Muscle of leg (tissue), 11 donors: ENCODE data around the gene AGT. TPM values are rescaled to one million over a fixed set of nuclear protein-coding genes. Genes with fewer than 3 reads are reported as not detected.
A peak's percentile ranks its signal among the peaks of the same experiment; 100 is the strongest.
"Not testable (repeated sequence)": the region's sequence is repeated elsewhere in the genome, so short reads cannot be mapped to it uniquely, and the experiment has no call there.

Experiments used
- DNase-seq: peaks from one replicate; pipeline ENCODE4 v3.0.0; 2013
- H3K27ac ChIP-seq: one replicate; pipeline ENCODE4 v1.5.1; 2013; ENCODE audit warnings: mild to moderate bottlenecking, low read length, control low read depth
- H3K27me3 ChIP-seq: one replicate; pipeline ENCODE4 v1.6.1; 2013; ENCODE audit warnings: low read length; ENCODE audit not compliant: control insufficient read depth, insufficient read depth
- H3K36me3 ChIP-seq: one replicate; pipeline ENCODE4 v1.6.1; 2013; ENCODE audit warnings: low read length; ENCODE audit not compliant: control insufficient read depth, insufficient read depth
- H3K4me1 ChIP-seq: one replicate; pipeline ENCODE4 v1.6.1; 2013; ENCODE audit warnings: low read length; ENCODE audit not compliant: control insufficient read depth, insufficient read depth
- H3K4me3 ChIP-seq: one replicate; pipeline ENCODE4 v1.5.1; 2013; ENCODE audit warnings: low read length, control low read depth
- H3K9me3 ChIP-seq: replicated peaks from 2 replicates; pipeline ENCODE4 v1.6.1; 2013; ENCODE audit warnings: low read depth, low read length; ENCODE audit not compliant: control insufficient read depth
- WGBS: methylation state at CpG from one replicate; pipeline ENCODE4 v1.1.5; 2013; ENCODE audit warnings: missing lambda C conversion rate; ENCODE audit not compliant: insufficient coverage; 5-methylcytosine and 5-hydroxymethylcytosine counted together
- polyA plus RNA-seq, 8 donors: library from polyadenylated mRNA; unstranded; fragments of 120-200 nt; gene quantifications; one replicate each; pipeline versions ENCODE4 v1.2.1 to v1.2.3, GENCODE V29; 2013; ENCODE audit warnings: inconsistent platforms in 1 of 8, low replicate concordance in 1 of 8; ENCODE audit not compliant: insufficient read length in 8 of 8, insufficient read depth in 1 of 8
- total RNA-seq: library from RNA; stranded (reverse); fragments of 120-200 nt; gene quantifications from one replicate; pipeline ENCODE4 v1.2.4, GENCODE V29; 2013

Gene AGT
- total and polyA plus RNA-seq, 9 donors: 7.2 to 15.7 (median 8.7) TPM

- not testable (repeated sequence) for DNase-seq, H3K36me3 ChIP-seq, H3K27ac ChIP-seq, H3K4me3 ChIP-seq, H3K27me3 ChIP-seq, H3K4me1 ChIP-seq, H3K9me3 ChIP-seq
- WGBS: 100% methylated on average over 1 of the region's 3 CpGs
Observed at GRCh38 chr1:230721849-230722522, 8.1 kb upstream of the AGT start.

- H3K27ac ChIP-seq: no peak overlapping the region
- no peaks in the 10 kb centered on the region for H3K27me3 ChIP-seq
- no CpG with 5 or more reads among the region's 1 CpG for WGBS
Observed at GRCh38 chr1:230717251-230717650, 3.3 kb upstream of the AGT start.

GRCh38 chr1:230716453-230716852, 2.5 kb upstream of the AGT start:
- not testable (repeated sequence) for H3K4me3 ChIP-seq, H3K36me3 ChIP-seq, H3K27me3 ChIP-seq, DNase-seq, H3K9me3 ChIP-seq, H3K27ac ChIP-seq
- peaks cover 25% of the 10 kb centered on the region for H3K4me1 ChIP-seq
- 83% methylated on average over 2 of the region's 3 CpGs for WGBS

More at GRCh38 chr1:230717251-230717650, 3.3 kb upstream of the AGT start:
- no peak for DNase-seq
- H3K4me1 ChIP-seq: peaks cover 23% of the 10 kb centered on the region
- peaks cover 3% of the 10 kb centered on the region for H3K9me3 ChIP-seq
- no peak overlapping the region for H3K4me3 ChIP-seq
- H3K36me3 ChIP-seq: no peaks in the 10 kb centered on the region

GRCh38 chr1:230715510-230715909, 1.6 kb upstream of the AGT start:
- Histone ChIP-seq H3K27me3 (no peaks in the 10 kb centered on the region), H3K4me3 (no peak overlapping the region), H3K9me3 (no peaks in the 10 kb centered on the region), H3K36me3 (no peaks in the 10 kb centered on the region), H3K4me1 (peaks cover 29% of the 10 kb centered on the region), H3K27ac (no peak overlapping the region)
- WGBS: 94% methylated on average over 2 of the region's 3 CpGs
- no peak for DNase-seq

- Histone ChIP-seq H3K4me1 (peaks cover 38% of the 10 kb centered on the region), H3K27ac (peak overlapping the region; percentile 87), H3K4me3 (peak overlapping the region; percentile 28), H3K36me3 (peaks cover 6% of the 10 kb centered on the region), H3K9me3 (no peaks in the 10 kb centered on the region), H3K27me3 (no peaks in the 10 kb centered on the region)
- WGBS: 62% methylated on average over 6 of the region's 8 CpGs
- no peak for DNase-seq
Observed at GRCh38 chr1:230713547-230713914, 391 bp downstream of the AGT start.

GRCh38 chr1:230713138-230713537, 784 bp downstream of the AGT start:
- Histone ChIP-seq H3K4me3 (no peak overlapping the region), H3K27ac (peak overlapping the region; percentile 87), H3K4me1 (peaks cover 38% of the 10 kb centered on the region), H3K36me3 (peaks cover 6% of the 10 kb centered on the region), H3K27me3 (no peaks in the 10 kb centered on the region), H3K9me3 (no peaks in the 10 kb centered on the region)
- WGBS: 88% methylated on average over 3 of the region's 7 CpGs
- no peak for DNase-seq

- Histone ChIP-seq H3K4me3 (no peak overlapping the region), H3K27ac (no peak overlapping the region), H3K4me1 (peaks cover 38% of the 10 kb centered on the region), H3K36me3 (peaks cover 6% of the 10 kb centered on the region), H3K27me3 (no peaks in the 10 kb centered on the region), H3K9me3 (no peaks in the 10 kb centered on the region)
- no peak for DNase-seq
- WGBS: 89% methylated on average over 14 of the region's 17 CpGs
Observed at GRCh38 chr1:230712470-230712942, 1.4 kb downstream of the AGT start.

GRCh38 chr1:230711245-230711644, 2.7 kb downstream of the AGT start:
- WGBS: 87% methylated on average over 3 of the region's 3 CpGs
- no peak for DNase-seq
- Histone ChIP-seq H3K4me3 (no peak overlapping the region), H3K27ac (no peak overlapping the region), H3K27me3 (no peaks in the 10 kb centered on the region), H3K9me3 (no peaks in the 10 kb centered on the region), H3K36me3 (peaks cover 6% of the 10 kb centered on the region), H3K4me1 (peaks cover 38% of the 10 kb centered on the region)

- H3K36me3 ChIP-seq: peaks cover 6% of the 10 kb centered on the region
- no peak for DNase-seq
- no peak overlapping the region for H3K4me3 ChIP-seq
- no peaks in the 10 kb centered on the region for H3K9me3 ChIP-seq
- H3K4me1 ChIP-seq: peaks cover 38% of the 10 kb centered on the region
- H3K27me3 ChIP-seq: no peaks in the 10 kb centered on the region
- no peak overlapping the region for H3K27ac ChIP-seq
- 92% methylated on average over 5 of the region's 8 CpGs for WGBS
Observed at GRCh38 chr1:230710543-230710904, 3.4 kb downstream of the AGT start.

GRCh38 chr1:230709619-230710542, 4.0 kb downstream of the AGT start:
- Histone ChIP-seq H3K27me3 (no peaks in the 10 kb centered on the region), H3K36me3 (peaks cover 6% of the 10 kb centered on the region), H3K27ac (no peak overlapping the region), H3K9me3 (no peaks in the 10 kb centered on the region), H3K4me1 (peaks cover 37% of the 10 kb centered on the region), H3K4me3 (no peak overlapping the region)
- no peak for DNase-seq
- WGBS: 77% methylated on average over 14 of the region's 18 CpGs
